SH-SY5Y (cell line): ENCODE measurements around the gene SLC30A5.

Experiments
- GATA2 ChIP-seq: IDR thresholded peaks from 2 replicates; pipeline ENCODE4 v1.6.1; 2011; ENCODE audit warnings: mild to moderate bottlenecking, low read depth, low read length
- GATA3 ChIP-seq: IDR thresholded peaks from 2 replicates; pipeline ENCODE4 v1.6.1; 2011; ENCODE audit warnings: low read depth, mild to moderate bottlenecking, low read length, moderate library complexity

SLC30A5 gene

DNA sequence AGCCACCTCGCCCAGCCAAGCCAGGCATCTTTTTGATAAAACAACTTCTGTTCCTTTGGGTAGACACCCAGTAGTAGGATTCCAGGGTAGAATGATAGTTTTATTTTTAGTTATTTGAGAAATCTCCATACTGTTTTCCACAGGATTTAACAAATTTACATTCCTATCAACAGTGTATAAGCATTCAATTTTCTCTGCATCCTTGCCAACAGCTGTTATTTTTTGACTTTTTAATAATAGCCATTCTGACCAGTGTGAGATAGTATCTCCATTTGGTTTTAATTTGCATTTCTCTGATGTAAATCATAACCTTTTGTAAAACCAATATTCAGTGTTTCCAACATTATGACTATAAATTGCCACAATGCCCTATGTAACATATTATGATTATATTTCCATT lies 45.0 kb downstream of the SLC30A5 start:
- TF ChIP-seq GATA2 (no peak), GATA3 (no peak)

DNA sequence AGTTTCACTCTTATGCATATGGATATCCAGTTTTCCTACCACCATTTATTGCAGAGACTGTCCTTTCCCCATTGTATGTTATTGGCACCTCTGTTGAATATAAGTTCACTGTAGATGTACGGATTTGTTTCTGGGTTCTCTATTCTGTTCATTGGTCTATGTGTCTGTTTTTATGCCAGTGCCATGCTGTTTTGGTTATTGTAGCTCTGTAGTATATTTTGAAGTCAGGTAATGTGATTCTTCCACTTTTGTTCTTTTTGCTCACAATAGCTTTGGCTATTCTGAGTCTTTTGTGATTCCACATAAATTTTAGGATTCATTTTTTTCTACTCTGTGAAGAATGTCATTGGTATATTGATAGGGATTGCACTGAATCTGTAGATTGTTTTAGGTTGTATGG lies 47.0 kb downstream of the SLC30A5 start:
- TF ChIP-seq GATA3 (no peak), GATA2 (no peak)

DNA sequence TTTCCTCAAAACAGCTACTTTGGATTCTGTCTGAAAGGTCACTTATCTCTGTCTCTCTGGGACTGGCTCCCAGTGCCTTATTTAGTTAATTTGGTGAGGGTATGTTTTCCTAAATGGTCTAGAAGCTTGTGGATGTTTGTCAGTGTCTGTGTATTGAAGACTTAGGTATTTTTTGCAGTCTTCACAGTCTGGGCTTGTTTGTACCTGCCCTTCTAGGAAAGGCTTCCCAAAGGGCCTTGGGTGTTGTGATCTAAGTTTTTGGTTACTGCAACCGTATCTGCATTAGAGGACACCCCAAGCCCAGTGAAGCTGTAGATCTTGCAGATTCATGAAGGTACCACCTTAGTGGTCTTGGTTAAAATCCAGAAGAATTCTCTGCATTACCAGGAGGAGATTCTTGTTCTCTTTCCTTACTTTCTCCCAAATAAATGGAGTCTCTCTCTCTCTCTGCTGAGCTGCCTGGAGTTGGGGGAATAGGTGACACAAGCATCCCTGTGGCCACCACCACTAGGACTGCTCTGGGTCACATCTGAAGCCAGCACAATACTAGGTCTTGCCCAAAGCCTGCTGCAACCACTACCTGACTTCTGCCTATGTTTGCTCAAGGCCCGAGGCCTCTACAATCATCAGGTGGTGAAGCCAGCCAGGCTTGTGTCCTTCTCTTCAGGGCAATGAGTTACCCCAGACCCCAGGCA lies 55.3 kb downstream of the SLC30A5 start:
- TF ChIP-seq GATA2 (no peak), GATA3 (no peak)

DNA sequence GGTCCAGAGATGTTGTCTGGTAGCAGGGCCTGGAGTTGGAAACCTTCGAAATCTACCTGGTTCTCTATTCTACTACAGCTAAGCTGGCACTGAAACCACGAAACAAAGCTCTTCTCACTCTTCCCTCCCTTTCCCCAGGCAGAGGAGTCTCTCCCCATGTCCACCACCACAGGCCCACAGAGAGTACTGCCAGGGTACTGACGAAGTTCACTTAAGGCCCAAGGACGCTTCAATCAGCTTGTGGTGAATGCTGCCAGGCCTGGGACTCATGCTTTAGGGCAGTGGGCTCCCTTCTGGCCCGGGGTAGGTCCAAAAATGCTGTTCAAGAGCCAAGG lies 55.8 kb downstream of the SLC30A5 start:
- no peak for TF ChIP-seq GATA3
- TF ChIP-seq GATA2, result no peak

DNA sequence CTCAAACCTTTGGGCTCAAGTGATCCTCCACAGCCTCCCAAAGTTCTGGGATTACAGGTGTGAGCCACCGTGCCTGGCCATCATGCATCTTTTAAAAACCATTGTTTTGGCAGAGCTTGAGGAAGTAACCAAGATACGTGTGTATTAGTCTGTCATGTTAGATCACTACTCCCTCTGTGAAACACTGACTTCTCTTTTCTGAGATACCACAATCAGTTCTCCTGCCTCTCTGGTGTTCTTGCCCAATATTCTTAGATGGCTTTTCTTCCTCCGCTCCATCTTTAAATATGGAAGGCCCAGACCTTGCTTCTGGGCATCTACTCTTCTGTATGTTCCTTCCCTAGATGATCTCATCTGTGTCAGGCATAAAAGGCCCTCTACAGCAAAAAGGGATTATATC lies 58.9 kb downstream of the SLC30A5 start:
- TF ChIP-seq GATA3 (no peak), GATA2 (no peak)

DNA sequence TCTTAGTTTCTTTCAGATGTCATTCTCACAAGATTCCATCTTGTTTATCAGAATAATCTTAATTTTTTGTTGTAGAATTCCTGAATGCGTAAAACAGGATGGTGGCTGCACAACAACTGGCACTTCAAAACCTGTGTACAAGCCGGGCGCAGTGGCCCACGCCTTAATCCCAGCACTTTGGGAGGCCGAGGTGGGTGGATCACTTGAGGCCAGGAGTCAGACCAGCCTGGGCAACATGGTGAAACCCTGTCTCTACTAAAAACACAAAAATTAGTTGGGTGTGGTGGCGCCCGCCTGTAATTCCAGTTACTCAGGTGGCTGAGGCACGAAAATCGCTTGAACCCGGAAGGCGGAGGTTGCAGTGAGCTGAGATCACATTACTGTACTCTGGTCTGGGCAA lies 62.6 kb downstream of the SLC30A5 start:
- TF ChIP-seq GATA3 (no peak), GATA2 (no peak)

DNA sequence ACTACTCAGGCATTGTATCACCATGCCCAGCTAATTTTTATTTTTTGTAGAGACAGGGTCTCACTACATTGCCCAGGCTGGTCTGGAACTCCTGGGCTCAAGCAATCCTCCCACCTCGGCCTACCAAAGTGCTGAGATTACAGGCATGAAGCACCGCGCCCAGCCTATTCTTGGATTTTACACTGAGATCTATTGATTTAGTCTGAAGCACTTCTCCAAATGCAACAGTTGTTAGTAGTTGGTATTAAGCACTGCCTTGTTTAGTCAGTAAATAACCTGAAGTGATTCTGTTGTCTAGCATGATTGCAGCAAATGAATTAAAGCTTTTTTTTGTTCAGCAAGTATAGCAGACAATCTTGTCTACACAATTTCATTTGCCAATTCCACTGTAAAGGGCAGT lies 64.2 kb downstream of the SLC30A5 start:
- no peak for TF ChIP-seq GATA3
- no peak for TF ChIP-seq GATA2

DNA sequence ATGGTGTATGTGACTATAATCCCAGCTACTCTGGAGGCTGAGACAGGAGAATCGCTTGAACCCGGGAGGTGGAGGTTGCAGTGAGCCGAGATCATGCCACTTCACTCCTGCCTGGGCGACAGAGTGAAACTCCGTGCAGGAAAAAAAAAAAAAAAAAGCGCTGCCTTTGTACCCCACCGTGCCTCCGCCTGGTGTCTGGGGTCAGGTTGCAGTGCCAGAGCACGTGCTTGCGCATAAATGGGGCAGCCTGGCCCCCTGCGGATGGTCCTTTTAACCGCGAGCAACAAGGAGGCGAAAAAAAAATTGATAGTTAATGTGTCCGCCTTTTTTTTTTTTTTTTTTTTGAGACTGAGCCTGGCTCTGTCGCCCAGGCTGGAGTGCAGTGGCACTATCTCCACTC lies 66.8 kb downstream of the SLC30A5 start:
- no peak for TF ChIP-seq GATA3
- TF ChIP-seq GATA2, result no peak

DNA sequence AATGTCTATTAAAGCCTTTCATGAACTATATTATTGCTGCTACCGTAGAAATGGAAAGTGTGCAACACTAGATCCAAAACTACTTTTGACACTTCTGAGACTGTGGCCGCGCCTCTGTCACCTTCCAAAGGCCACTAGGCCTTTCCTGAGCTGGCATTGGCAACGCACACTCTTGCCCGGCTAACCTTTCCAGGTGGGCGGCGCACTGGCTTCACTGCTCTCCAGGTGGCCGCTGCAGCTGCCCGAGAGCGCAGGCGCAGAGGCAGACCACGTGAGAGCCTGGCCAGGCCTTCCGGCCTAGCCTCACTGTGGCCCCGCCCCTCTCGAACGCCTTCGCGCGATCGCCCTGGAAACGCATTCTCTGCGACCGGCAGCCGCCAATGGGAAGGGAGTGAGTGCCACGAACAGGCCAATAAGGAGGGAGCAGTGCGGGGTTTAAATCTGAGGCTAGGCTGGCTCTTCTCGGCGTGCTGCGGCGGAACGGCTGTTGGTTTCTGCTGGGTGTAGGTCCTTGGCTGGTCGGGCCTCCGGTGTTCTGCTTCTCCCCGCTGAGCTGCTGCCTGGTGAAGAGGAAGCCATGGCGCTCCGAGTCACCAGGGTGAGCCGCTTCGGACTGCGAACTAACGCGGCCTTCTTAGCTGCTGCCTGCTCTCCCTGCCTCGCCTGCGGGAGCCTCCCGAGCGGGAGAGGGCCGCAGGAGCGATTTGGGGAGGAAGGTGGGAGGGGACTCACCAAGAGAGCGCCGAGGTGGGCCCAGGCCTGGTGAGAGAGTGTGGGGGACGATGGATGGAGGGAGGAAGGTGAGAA lies 73.1 kb downstream of the SLC30A5 start, which contains the start of gene CCNB1:
CCNB1 (plus strand) TSS at position 465 of the 807 bp plus-strand sequence; CDS start at position 578, 113 bp downstream.
- no peak for TF ChIP-seq GATA2
- TF ChIP-seq GATA3, result no peak

DNA sequence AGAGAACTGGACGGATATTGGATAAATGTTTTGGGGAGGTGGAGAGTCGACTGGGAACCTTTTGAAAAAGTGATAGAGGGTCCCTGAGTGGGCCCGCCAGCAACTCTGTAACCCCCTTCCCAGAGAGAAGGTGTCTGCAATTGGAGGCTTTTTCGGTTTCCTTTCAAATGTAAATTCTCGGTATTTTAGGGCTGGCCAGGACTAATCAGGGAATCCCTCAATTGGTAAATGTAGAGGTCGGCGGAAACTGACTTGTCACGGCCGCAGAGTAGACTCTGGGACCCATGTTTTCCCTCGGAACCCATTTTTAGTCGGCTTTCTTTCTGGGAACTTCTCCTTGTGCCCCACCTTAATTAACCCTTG lies 73.7 kb downstream of the SLC30A5 start:
- TF ChIP-seq GATA3, result no peak
- TF ChIP-seq GATA2, result no peak

DNA sequence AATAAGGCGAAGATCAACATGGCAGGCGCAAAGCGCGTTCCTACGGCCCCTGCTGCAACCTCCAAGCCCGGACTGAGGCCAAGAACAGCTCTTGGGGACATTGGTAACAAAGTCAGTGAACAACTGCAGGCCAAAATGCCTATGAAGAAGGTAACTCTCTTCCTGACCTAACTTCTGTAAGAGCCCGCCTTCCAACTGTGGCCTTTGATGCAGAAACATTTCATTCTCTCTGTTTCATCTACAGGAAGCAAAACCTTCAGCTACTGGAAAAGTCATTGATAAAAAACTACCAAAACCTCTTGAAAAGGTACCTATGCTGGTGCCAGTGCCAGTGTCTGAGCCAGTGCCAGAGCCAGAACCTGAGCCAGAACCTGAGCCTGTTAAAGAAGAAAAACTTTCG lies 74.1 kb downstream of the SLC30A5 start:
- TF ChIP-seq GATA2, result no peak
- TF ChIP-seq GATA3, result no peak

DNA sequence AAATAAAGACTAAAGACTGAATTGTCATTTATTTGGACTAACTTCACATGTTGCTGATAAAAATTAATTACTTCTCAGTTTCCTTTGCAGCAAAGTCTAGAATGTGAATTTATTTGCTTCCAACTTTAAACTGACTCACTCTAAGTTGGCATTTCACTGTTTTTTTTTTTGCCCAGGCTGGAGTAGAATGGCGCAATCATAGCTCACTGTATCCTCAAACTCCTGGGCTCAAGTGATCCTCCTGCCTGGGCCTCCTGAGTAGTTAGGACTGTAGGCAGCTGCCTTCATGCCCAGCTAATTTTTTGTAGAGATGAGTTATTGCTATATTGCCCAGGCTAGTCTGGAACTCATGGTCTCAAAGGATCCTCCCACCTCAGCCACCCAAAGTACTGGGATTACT lies 76.7 kb downstream of the SLC30A5 start:
- TF ChIP-seq GATA2, result no peak

DNA sequence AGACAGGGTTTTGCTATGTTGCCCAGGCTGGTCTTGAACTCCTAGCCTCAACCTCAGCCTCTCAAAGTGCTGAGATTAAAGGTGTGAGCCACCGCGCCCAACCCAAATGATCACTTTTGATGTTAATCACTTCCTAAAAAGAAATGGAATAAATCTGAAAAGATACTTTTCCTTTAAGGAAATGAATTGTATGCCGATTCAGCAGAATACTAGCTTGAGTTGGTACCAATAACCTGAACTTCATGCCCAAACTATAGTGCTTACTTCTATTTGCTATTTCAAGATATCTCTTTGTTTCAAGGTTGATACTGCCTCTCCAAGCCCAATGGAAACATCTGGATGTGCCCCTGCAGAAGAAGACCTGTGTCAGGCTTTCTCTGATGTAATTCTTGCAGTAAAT lies 77.2 kb downstream of the SLC30A5 start:
- TF ChIP-seq GATA2 (no peak), GATA3 (no peak)
